Measurements from ENCODE around the gene PCSK5.

- TF ChIP-seq POLR2A (IDR thresholded peaks at IDR 0.05) = no peak
- TF ChIP-seq, protein P1, sequence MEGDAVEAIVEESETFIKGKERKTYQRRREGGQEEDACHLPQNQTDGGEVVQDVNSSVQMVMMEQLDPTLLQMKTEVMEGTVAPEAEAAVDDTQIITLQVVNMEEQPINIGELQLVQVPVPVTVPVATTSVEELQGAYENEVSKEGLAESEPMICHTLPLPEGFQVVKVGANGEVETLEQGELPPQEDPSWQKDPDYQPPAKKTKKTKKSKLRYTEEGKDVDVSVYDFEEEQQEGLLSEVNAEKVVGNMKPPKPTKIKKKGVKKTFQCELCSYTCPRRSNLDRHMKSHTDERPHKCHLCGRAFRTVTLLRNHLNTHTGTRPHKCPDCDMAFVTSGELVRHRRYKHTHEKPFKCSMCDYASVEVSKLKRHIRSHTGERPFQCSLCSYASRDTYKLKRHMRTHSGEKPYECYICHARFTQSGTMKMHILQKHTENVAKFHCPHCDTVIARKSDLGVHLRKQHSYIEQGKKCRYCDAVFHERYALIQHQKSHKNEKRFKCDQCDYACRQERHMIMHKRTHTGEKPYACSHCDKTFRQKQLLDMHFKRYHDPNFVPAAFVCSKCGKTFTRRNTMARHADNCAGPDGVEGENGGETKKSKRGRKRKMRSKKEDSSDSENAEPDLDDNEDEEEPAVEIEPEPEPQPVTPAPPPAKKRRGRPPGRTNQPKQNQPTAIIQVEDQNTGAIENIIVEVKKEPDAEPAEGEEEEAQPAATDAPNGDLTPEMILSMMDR (IDR thresholded peaks at IDR 0.05) = no peak
Measured at GRCh38 chr9:76379494-76379893, 489.0 kb downstream of the PCSK5 start.

All from adrenal gland (tissue), 5 donors.